HG02981 (cell line): ENCODE data around the gene ARVCF.

ENCODE experiments used
- ATAC-seq: cut with Tn5 transposase; IDR thresholded peaks from one replicate; pipeline ENCODE4 v1.9.1; 2021; ENCODE audit warnings: mild to moderate bottlenecking, moderate library complexity; ENCODE audit not compliant: unreplicated experiment

Gene ARVCF

DNA sequence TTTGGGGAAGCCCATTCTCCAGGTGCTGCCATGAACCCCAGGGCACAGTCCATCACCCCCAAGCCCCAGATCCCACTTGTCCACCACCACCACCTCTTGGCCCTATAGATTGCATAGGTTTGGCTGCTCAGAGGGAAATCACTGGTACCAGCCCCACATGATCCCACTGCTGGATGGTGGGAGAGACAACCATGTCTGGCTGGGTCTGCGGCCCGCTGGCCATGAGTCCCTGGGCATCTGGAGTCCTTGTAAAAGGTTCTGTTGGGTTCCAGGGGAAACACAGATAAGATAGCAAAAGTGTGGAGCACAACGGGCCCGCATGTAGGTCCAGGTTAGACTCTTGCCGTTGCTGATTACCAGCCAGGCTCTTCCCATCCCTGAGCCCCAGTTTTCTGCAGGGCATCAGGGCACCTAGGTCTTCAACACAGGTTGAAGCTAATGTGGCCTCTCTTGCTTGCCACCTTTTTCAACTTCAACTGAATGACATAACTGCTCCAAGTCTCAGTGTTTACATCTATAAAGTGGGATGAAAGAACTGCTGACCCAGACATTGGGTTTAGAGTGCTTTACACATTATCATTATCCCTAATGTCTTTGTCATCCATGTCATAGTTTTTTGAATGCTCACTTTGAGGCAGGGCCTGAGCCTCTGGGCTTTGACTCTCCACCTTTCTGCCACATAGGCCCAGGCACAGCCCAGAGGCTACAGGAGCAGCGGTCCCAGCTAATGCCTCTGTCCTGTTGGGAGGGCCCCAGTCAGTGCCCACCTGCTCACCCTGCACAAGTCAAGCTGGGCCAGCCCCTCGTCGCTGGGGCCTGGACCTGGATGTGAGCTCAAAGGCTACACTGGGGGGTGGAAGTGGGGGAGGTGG, 3.3 kb upstream of the ARVCF start:
- ATAC-seq, result no peak

DNA sequence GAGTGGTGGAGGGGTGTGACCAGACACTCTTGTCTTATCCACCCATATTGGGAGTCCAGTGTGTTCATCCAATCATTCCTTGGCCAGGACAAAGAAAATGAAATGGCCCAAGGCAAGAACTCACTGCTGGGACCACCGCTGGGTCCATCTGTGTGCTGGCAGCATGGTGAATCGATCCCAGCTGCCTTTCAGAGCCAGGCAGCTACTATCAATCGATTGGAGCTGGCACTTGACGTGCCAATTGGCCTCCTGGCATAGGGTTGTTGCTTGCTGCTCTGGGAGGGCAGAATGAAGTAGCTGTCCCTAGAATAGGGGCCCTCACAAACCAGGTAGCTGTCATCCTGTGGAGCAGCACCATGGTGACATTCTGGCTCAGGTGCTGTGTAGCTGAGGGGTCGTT, 1.4 kb upstream of the ARVCF start:
- ATAC-seq, result no peak

GRCh38 chr22:20017622-20017958, 967 bp upstream of the ARVCF start:
- no peak for ATAC-seq

DNA sequence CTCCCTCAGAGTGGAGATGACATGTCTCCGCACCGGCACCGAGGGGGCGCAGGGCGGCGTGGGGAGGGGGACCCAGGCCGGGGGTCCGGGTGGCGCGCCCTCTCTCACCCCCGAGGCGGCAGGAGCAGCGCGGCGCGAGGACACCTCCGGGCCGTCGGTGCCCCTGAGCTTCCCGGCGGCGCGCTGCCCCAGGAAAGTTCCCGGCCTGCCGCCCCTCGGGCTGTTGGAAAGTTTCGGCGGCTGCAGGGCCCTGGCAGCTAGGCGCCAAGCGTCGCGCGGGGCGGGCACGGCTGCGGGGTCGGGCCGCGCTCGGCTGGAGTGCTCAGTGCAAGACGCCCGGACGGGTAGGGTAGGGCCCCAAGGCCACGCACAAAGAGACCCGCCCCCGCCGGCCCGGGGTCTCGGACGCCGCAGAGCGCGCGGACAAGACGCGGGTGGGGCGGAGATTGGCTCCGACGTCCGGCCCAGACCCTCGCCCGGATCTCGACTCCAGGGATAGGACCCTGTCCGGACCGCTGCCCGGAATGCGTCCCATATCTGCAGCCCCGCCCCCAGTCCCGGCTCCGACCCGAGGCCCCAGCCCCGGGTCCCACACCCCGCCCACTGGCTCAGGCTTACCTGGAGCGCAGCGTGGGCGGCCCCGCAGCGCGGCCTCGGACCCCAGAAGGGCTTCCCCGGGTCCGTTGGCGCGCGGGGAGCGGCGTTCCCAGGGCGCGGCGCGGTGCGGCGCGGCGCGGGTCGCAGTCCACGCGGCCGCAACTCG, 471 bp downstream of the ARVCF start:
- ATAC-seq, result no peak

DNA sequence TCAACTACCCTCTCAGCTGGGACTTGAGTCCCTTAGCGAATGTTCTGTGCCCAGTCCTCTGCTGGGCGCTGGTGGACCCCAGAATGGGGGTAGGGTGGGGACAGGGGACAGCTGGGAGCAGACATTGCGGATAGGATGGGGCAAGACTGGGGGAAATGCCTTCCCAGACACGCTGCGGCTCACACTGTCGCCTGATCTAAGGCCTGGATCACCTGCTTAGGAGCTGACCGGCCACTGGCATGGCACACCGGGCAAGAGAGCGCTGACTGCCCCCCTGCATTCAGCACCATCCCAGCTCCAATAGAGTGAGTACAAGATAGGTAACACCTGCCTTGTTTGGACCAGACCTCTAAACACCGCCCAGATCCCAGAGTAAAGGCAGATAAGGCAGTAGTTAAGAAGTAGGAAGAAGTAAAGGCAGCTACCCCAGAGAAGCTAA, 1.4 kb downstream of the ARVCF start:
- no peak for ATAC-seq

- ATAC-seq, result no peak
Observed at GRCh38 chr22:20014526-20015186, 2.0 kb downstream of the ARVCF start.

DNA sequence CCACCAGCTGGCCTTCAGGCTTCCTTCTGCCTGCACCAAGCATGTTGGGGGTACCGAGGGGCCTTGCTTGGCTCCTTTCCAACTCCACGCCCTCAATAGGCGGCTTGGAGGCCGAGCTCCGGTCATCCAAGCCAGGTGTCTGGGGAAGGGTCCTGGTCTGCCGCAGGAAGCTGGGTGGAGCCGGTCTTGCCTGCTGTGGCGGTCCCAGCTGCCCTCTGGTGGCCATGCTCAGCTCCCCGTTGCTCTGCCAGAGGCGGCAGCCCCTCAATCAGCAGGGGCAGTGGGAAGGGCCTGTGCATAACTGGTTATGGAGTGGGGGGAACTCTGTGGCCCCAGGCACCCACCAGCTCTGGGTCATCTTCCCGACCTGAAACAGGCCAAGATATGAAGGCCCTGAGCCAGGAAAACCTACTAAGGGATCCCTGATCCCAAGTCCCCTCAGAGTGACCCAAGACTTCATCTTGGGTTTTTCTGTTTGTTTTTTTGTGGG, 3.2 kb downstream of the ARVCF start:
- ATAC-seq, result no peak

- ATAC-seq, result no peak
Observed at GRCh38 chr22:20012741-20013331, 3.8 kb downstream of the ARVCF start.

GRCh38 chr22:20011993-20012740, 4.5 kb downstream of the ARVCF start:
- no peak for ATAC-seq

DNA sequence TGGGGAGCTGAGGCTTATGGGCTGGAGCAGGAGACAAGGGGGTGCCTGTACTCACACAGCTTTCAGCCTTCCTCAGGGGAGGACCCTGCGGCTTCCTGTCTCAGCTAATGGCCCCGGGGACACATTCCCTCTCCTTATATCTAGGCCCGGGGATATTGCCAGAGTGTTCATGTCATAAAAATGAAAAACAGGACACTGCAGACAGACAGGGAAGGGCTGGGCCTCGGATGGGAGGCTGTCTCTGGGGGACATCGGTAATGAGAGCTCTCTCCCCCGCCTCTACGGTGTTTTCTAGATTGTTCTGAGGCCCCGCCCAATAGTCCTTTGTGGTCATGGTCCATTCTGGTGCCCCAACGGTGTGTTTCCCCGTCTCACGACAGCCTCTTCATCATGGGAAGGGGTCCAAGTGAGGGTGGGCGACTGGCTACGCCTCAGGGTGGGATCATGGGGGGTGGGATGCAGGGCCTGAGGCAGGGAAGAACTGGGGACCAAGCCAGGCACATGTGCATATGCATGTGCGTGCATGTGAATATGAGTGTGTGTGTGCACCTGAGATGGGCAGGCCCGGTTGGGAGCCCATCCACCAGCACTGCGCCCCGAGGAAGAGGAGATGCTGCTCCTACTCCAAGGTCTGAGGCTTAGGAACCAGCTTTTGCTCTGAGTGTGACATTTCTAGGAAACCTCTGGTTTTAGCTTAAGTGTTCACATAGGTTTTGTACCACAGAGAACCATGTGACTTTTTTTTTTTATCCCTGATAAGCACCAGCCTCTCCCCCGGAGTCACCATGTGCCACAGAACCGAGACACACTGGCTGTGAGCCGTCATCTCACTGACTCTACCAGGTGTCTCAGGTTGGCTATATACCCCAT, 5.3 kb downstream of the ARVCF start:
- no peak for ATAC-seq

DNA sequence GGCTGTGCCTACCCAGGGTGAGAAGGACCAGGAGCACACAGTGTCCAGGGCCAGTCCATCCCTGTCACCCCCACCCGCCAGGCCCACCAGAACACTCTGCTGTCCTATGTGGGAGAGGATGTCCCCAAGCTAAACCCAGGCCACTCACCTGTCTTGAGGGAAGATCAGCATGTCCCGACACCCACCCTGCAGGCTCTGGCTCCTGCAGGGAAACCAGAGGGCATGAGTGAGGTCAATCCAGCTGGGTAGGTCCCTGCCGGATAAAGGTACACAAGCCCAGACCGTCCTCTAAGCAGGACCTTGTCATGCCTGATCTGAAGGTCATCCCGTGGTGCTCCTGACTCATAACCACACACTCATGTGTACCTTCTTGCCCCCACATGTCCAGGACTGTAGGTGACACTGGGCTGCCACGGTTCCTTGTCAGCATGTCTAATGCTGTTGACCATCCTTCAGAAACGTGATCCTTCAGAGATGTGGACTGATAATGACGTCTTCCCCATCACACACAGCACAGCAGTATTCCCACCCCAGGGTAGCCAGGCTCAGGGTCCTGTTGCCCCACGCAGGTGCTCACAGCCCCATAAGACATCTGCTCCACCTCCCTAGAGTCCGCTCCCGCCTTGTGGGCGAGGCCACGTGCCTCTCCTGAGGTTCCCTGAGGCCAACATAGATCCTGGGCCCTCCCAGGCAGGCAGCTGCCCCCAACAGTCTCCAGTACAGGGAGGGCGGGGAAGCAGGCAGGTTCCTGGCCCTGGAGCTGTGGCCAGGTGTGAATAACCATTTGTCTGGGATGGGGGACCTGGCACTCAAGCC, 6.1 kb downstream of the ARVCF start:
- ATAC-seq, result no peak

DNA sequence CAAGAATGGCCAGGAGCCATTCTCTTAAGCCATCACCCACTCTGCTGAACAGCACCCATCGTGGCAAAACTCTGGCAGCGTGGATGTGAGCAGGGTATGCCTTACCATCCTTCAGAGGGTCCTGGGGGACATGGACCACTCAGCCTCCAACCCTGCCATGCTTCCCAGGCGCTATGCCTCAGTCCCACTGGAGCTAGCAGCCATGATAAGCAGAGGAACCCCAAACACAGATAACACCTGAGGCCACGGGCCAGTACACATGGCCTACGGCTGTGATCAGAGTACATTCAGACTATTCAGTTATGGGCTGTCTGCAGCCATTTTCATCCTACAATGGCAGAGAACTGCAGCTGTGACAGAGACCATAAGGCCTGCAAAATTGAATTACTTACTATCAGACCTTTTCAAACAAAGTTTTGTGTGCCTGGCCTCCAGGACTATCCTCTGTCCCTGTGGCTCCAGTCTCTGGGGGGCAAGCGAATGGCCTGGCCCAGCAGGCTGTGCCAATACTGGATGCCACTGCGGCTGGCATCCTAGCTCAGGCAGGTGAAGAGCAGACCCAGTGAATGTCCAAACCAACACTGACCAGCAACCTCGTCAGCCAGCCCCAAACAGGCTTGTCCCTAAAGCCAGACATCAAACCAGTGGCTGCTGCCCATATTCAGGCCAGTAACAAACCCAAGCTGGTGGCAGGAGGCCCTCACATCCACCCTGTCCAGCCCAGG, 6.9 kb downstream of the ARVCF start:
- no peak for ATAC-seq

DNA sequence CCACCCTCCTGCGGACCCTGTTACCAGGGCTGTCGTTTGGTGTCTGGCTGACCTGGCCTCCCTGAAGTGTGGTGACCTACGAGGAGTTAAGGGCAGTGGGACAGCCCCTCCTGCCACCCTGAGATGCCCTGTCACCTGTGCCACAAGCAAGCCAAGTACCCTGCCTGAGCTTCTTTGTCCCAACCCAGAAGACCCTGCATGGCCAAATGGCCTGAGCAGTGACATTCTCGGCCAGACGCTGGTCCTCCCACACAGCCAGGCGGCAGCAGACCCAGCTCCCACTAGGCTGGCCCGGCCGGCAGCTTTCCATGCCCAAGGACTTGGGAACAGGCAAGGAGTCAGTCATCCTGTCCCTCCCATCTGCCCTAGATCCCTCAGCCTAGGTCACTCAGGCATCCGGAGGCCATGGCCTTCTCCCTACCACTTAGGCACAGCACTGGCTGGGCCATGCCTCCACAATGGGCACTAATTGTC, 7.6 kb downstream of the ARVCF start:
- ATAC-seq, result no peak

DNA sequence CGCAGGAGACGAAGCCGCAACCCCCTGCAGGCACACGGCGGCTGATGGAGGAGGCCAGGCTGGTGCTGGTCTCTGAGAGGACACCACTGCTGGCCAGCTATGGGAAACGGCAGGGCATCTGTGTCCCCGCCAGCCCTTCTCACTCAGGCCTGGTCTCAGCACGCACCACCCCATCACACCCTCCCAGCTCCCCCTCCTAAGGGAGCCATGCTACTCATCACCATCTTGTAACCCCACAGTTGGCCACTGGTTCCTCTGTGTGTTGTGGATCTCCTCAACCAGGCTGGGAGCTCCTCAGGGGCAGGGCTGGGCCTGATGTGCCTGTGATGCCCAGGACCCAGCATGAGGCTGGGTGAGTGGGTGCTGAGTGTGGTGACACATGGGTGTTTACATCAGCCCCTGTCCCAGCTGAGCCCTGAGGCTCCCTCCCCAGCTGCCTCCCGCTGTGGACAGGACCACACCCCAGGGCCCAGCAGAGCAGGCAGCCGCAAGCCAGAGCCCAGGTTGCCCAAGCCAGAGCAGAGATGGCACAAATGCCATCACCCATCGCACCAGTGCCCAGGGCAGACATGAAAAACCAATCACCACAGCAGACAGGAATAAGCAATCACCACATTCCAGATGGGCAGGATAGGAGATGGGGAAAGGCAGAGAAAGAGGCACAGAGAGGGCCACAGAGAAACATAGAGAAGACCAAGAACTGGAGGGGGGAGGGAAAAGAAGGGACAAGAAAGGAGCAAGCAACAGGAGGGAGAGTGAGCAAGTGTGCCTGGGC, 8.2 kb downstream of the ARVCF start:
- no peak for ATAC-seq

- ATAC-seq, result no peak
Observed at GRCh38 chr22:20004464-20004863, 12.2 kb downstream of the ARVCF start.

DNA sequence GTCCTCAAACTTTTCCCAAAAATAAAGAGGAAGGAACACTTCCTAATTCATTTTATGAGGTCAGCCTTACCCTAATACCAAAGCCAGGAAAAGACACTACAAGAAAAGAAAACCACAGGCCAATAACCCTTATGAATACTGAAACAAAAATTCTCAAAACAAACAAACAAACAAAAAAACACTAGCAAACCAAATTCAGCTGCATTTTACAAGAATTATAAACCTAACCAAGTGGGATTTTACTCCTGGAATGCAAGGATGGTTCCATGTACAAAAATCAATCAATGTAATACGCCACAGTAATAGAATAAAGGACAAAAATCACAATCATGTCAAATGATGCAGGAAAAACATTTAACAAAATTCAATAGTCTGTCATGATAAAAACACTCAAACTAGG, 13.3 kb downstream of the ARVCF start:
- ATAC-seq, result no peak

- ATAC-seq, result no peak
Observed at GRCh38 chr22:20002636-20003035, 14.0 kb downstream of the ARVCF start.
